DMS53 treated with DMSO at 0.1 percent for 48 hours (cell line): ENCODE data around the gene CAPZB.

ENCODE experiments used
- DNase-seq: peaks from one replicate; lab custom pipeline; 2025; ENCODE audit not compliant: unreplicated experiment; lab: John Stamatoyannopoulos, UW

Gene CAPZB

DNA sequence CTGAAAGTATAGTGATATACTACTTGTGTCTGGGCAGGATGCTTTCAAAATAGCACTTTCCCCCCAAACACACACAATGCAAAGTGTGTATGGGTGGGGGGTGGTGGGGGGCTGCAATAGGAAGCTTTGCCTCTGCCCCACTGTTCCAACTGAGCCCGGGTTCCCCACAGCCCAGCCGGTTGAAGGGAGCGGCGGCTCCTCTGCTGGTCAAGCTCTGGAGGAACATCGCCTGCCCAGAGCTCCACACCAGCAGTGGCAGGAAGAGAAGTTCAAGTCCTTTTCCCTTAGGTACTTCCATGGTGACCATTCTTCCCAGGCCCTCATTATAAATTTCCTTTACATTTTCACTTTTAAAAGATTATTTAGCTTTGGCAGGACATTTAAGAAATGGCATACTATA, 74.9 kb downstream of the CAPZB start:
- no peak for DNase-seq

DNA sequence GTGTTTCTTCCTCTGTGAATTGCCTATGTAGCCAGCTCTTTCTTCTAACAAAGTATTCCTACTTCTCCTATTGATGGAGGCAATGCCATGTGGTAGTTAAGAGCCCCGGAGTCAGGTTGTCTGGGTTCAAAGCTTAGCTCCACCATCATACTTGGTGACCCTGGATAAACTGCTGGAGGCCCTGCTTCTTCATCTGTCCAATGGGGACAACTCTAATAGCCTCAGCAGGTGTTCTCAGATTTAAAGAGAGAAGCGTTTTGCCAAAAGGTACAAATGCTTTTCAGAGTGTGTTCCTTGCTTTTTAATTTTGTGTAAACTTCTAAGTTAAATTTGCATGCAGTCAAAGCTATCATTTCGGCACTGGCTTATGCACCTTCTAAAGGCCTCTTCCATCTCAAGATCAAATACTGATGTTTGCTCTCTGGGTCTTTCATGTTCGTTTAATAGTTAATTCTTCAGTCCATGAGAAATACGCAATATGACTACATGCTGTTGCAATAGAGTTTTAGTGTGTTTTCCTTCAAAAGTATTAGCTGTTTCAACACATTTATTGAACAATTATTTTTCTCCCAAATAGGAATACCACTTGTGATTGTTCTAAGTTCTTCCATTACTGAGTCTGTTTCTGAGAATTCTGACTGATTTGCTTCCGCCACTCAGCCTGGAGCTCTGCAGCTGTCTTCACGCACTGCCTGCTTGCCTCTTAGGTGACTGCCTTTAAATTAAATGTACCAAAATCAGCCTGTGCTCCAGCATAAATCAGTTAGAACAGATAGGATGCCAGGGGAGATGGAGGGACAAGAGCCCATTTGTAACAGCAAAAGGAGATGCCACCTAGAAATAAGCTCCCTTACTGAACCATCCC, 75.6 kb downstream of the CAPZB start:
- no peak for DNase-seq

DNA sequence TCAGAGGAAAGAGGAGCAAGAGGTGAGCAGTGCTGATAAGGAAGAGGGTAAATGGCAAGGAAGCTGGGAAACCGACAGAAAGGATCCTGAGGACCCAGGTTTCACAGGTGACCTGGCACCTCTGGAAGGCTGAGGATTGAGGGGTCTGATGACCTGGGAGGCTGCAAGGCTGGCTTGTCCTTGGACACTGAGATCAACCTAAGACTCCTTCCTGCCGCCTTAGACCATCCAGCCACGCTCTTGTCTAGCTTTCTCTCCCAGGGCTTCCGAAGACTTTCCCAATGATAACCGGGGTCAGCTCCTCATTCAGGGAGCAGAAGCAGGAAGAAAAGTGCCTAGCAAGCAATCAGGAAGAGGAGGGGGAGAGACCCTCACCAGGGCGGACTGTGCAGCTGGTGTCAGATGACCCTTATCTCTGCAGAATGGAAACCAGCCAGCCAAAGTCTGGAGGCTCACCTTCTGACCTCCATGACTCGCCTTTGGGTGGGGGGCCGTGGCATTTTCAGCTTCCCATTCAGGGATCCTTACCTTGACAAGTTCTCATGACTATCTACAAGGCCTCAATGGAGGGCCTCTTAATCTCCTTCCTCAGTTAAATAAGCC, 77.7 kb downstream of the CAPZB start:
- no peak for DNase-seq

DNA sequence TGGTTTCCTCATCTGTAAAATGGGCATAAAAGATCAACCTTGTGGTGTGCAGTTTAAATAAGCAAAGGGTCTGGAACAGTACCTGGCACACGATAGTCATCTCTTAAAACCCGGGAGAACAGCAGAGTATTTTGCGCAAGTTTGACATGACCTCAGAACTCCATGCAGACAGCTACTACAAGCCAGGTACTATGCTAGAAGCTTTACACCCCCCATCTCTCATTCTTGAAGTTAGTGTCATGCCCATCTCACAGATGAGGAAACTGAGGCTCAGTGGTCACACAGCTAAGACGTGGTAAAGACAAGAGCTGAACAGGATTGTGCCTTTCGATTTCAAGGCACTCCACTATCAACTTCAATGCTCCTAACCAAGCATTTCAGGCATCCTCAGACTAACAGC, 78.7 kb downstream of the CAPZB start:
- no peak for DNase-seq

DNA sequence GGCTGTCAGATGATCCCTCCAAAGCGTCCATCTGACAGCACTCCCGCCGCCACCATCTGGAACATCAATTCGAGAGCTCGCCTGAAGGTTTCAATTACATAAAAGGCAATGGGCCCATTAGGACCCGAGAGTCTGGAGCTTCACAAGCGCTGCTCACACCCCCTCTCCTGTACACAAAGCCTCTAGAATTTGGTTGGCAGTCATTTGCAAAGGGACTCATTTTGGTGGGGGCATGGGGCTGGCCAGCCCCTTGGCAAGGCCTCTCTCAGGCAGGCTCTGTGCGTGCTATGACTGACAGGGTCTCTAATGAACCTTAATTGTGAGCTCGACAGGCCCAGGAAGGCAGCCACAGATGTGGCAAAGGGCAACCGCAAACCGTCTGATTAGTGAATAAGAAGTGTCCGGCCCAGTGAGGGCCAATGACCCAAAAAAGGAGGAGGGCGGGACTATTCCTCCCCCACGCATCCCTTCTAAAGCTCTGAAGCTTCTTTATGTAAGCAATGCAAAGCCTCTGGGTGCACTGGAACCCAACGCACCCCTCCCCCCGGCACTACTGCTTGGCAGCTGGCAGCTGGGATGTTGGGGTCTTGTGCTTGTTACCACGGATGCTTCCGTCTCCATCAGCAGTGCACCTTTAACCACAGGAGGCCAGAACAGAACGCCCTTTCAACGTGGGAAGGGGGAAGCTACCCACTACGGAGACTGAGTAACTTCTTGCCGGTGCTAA, 79.4 kb downstream of the CAPZB start:
- no peak for DNase-seq

DNA sequence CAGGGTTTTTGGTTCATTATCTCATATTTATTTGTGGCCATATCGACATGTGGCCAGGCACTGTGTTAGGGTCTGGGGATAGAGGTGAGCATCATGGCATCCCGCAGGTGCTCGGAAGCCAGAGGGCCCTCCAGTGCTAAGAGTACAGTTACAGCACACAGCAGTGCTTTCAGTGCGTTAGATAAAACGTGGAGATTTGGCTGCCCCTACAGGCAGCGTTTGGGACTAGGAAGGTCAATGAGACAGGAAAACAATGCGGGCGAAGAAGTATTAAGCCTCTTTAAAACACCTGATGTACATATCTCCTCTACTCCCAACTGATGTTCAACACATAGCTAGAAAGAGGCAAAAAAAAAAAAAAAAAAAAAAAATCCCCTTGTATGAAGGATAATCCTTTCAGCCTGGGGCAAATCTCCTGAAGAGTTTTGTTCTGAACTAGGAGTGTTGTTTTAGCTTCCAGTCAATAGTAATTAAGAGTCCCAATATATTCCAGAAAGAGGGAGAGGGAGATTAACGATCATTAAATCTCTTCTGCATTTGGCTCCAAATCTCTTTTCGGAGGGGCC, 80.1 kb downstream of the CAPZB start:
- no peak for DNase-seq

DNA sequence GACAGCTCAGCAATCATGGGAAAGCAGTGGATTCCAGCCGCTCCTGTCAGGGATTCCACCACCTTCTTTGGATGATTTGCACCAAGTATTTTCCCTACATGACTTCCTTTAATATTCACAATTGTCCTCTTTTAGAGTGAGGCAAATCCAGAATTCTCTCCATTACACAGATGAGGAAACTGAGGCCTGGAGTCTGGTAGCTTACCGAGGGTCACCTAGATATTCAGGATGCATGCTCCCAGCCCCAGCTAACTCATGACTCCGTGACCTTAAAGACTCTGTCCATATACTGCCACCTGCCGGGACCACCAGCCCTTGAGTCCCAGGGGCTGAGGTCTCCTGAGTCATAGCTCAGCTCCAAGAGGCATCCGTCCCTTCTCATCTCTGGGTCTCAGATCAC, 80.6 kb downstream of the CAPZB start:
- DNase-seq = no peak

DNA sequence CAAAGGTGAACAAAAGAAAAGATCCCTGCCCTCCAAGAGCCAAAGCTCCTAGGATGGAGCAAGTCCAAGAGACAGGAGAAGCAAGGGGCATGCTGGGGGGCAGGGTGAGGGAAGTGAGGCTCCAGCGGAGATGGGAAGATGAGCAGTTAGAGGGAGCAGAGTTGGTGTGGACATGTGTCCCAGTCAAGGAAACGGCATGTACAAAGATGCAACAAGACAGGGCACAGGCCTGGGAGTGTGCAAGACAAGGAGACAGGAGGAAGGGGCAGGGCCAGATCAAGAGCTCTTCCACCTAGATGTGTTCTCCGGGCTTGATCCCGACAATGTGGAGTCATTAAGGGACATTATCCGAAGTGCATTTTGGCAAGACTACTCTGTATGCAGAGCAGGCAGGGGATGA, 82.1 kb downstream of the CAPZB start:
- DNase-seq = no peak

DNA sequence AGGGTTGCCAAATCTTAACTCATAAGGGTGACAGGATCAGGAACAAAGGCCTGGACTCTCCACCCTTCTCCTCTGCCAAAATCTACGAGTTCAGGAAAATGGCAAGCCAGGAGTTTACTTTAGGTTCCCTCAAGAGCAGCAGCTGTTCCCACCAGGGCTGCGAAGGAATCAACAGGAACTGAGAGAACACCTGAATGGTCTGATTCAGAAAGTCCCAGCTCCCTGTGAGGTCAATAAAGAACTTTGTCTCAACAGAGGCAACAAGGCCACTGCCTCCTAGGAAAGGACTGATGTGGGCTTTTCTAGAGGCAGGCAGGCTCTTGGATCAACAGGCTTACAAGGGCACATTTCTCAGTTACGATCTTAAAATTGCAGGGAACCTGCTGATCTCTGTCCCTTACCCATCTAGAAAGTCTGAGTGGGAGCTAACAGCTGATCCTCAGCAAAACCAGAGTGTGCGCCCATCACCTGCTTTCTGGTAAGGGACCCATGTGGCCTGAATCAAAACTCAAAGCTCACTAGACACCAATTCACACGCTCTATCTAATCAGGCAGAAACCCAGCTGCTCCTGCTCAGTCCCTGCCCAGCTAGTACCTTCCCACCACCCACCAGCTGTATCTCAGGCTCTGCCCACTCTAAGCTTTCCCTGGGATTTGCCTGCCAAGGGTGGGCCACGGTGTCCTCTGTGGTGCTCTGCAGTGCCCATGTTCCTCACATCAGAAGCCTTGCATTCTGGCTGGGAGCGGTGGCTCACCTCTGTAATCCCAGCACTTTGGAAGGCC, 83.1 kb downstream of the CAPZB start:
- no peak for DNase-seq

DNA sequence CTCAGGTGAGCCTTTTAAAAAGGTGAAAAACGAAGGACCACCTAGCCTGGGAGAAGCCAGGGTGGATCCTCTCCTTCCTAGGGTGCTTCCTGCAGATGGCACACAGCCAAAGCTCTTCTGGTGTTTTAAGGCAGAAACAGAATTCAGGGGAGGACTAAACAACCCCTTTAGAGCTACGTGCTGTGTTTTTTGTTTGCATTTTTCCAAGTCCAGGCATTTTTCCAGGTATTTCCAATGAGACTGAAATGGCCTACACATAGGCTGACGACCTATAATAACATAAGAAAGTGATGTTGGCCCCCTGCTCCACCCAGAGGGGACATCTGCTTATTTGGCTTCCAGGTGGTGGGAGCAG, 83.8 kb downstream of the CAPZB start:
- DNase-seq = no peak

DNA sequence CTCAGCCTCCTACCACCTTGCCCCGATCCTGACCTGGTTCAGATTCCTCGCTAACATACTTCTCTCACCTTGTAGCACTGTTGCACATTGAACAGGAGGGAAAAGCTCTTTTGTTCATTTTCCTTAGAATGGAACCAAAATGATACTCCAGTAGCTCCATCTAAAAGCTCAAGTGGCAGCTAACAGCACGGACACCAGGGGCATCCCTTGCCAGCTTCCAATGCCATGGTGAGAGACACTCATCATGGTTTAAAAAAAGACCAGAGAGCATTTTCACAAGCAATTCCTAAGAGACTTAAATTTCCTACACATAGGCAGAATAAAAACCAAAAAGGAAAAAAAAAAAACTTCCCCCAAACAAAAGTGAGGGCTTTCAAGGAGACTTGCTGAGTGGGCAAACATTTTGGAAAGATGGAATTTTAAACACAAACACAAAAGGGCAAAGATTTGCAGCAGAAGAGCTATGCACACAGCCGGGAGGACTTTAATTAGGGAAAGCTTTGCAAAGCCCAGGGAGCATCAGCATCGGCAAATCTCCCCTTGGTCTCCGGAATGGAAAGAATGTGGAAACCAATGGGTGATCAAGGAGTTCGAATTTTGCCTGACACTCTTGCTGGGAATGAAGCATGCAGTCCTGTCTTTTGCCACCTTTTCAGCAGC, 84.3 kb downstream of the CAPZB start:
- DNase-seq = no peak

DNA sequence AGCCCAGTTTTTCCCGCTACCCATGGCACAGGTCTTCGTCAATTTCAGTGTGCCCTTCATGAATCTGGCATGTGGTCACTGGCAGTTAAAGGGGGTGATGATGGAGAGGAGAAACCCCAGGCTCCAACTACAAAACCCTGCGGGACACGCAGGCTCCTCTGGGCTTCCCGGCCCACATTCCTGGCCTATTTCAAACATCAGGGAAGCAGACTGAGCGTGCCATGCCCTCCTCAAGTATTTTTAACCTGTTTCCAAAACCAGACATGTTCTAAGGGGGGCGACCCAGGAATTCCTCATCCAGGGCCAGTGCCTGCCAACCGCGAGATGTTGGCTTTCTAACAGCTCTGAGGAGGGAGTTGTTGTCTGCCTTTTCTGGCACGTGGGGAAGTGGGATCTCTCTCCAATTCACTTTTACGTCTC, 85.1 kb downstream of the CAPZB start:
- no peak for DNase-seq

DNA sequence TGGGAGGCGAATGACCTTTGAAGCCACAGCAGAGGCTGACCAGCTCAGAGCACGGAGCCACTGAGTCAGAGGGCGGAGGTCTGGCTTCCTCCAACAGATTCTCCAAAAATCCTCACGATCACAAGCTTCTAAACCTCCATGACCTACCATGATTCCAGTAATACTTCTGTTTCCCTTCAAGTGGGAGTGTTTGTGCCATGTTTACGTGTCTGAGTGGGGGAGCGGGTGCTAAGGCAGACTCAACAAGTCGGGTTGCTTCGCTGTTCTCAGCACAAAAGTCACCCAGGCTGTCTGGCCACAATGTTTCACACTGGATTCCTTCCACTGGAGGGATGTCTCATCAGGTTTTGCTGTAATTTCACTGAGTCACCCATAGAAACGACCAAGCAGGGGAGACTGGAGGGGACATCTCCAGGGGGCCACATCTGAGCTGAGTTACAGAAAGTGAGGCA, 87.0 kb downstream of the CAPZB start:
- DNase-seq = no peak

DNA sequence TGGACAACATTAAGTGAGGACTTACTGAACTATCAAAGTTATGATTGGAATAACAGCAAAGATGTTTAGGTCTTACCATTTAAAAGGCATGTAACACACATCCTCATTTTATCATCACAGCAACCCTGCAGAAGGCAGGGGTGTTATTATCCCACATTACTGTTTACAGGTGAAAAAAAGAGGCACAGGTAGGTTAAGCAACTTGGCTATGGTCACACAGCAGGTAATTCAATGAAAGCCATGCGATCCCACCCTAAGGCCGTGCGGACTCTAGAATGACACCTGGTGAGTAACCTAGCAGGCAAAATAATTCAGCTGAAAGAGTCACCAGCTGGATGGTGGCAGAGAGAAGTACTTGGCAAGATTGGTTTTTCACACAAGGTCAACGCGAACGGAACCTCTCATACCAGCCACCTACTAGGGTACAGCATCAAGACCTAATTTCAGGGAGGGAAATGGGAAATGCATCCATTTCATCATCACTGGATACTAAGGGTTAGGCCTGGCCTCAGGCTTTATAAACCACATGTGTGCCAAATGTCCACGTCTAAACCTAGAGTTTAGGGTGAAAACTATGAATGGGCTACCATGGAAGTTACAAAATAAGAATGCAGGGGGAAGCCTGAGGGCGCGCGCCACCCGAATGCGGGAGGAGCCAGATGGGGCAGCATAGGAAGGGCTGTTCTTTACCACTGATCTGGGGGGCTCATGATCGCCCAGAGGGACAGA, 88.0 kb downstream of the CAPZB start:
- DNase-seq = no peak

DNA sequence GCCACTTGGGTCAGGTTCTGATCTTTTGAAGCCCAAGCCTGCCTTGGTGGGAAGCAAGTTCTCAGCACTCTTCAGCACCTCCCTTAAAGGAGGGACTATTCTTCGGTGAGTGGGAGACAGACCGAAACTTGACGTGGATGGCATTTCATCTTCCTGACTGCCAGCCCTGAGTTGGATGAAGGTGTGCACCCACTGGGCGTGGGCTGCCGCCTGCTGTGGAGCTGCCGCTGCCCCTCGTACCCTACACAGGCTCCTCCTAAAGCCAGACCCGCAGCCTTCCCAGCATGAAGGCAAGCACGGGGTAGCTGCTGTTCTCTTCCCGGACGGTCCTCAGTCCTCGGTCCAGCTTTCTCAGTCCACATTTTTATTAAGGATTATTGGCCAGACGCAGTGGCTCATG, 89.1 kb downstream of the CAPZB start:
- DNase-seq = no peak

DNA sequence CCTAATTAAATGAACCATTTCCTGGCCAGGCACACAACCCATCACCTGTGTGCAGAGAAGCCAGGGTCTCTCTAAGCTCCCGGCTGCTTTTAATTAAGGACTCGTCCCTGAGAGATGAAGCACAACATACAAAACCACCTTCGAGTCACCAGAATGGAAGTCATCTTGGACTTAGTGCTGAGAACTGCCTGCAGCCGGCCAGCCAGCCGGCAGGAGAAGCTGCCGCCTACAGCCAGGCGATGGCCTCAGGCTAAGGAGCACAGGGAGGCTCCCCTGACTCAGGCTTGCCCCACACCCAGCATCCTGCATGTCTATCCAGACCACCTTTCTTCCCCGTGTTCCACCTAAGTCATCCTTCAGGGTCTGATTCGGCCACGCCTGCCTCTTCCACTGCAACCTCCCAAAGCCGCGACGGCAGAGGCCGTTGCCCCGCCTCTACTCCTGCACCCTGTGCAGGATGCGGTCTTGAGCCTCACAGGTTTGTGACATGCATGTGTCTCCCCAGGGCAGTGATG, 89.6 kb downstream of the CAPZB start:
- no peak for DNase-seq

DNA sequence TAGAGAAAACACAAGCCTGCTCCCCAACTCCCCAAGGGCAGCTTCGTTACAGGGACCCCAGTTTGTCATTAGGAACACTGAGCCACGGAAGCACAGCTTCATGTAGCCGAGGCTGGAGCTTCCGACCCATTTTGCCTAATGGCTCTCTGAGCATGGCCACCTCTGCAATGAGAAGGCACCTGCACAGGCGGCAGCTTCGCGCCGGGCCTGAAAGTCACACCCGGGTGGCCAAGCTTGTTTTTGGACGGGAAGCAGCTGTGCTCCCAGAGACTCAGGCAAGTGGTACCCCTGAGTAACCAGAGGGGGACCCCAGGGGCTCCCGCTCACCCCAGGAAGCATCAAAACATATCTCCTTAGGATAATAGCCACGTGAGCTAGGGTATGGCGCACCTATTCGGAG, 92.3 kb downstream of the CAPZB start:
- no peak for DNase-seq

DNA sequence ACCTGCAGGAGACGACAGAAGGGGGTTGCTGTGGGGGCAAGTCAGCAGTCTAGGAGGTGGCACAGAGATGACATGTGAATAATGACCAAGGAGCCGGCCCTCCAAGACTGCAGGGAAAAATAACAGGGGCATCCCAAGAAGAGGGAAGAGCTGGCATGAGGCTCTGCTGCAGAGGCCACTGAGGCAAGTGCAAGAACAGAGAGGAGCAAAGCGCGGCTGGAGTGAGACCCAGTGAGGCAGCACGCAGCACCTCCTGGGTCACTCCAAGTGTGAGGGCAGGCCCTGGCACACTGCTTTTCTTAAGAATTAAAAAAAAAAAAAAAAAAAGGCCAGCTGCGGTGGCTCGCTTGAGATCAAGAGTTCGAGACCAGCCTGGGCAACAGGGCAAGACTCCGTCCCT, 93.1 kb downstream of the CAPZB start:
- no peak for DNase-seq

DNA sequence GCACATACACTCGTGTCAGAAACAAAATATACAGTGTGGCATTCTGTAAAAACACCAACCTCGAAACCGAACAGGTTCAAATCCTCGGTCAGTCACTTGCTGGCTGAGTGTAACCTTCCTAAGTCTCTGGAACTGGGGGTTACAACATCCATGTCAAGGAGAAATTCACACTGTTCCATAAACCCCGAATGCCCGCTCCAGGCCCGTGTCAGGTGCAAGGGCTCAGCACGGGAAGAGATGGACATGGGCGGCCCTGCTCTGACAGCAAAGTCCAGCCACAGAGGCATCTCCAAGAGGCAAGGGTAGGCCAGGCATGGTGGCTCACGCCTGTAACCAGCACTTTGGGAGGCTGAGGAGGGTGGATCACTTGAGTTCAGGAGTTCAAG, 93.8 kb downstream of the CAPZB start:
- no peak for DNase-seq
